NCI-H2196 (cell line): ENCODE results near the gene DDX51.
"Not testable (repeated sequence)": the region's sequence is repeated elsewhere in the genome, so short reads cannot be mapped to it uniquely, and the experiment has no call there.

Experiments
- DNase-seq: peaks from one replicate; lab custom pipeline; 2025; ENCODE audit not compliant: unreplicated experiment; lab: John Stamatoyannopoulos, UW

The DDX51 gene

GRCh38 chr12:132121283-132121682 is 22.8 kb downstream of the DDX51 start:
- DNase-seq = no peak

- DNase-seq = no peak
Observed at GRCh38 chr12:132118876-132119275, 25.2 kb downstream of the DDX51 start.

DNA sequence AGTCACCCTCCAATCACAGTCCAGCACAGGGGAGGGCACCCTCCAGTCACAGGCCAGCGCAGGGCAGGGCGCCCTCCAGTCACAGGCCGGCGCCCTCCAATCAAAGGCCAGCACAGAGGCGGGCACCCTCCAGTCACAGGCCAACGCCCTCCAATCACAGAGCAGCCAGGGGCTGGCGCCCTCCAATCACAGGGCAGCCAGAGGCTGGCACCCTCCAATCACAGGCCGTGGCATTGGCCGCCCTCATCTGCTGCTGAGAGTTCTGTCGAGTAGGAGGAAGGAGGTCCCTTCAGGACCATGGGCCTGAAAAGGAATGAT is 26.6 kb downstream of the DDX51 start:
- DNase-seq = peak; percentile 5

GRCh38 chr12:132116709-132117557 is 27.2 kb downstream of the DDX51 start:
- no peak for DNase-seq

DNA sequence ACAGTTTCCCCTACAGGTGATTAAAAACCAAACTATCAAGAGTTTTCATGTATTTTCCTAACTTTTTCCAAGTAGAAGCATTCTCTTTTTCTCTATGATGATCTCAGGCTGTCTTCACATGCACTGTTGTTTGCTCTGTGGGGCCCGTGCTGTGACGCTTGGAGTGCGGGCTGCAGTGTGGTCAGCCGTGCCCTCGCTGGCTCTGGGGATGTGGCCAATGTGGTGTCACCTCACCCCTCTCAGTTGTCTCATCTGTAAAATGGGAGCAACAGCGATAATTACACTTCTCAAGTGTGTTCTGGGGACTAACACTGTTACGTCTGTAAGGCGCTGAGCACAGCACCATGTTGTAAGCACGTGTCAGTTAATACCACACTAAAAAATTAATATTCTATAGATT is 28.6 kb downstream of the DDX51 start:
- DNase-seq = no peak

- no peak for DNase-seq
Observed at GRCh38 chr12:132114667-132115066, 29.5 kb downstream of the DDX51 start.

- DNase-seq = no peak
Observed at GRCh38 chr12:132111654-132112304, 32.3 kb downstream of the DDX51 start.

DNA sequence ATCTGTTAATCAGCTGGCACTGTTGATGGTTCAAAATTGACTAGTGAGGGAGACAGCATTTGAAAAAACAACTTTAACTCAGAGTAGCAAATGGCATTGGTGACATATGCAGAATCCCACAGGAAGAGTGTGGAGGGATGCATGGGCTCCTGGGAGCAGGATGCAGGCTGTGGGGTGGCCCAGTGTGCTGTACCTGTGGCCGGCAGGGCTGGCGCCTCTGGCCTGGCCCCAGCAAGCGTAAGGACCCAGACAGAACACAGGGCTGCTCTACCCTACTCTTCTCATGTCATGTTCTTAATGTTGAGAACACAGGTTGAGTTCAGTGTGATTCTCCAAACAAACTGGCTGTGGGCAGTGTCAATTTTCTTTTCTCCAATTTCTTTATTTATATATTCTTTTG is 33.4 kb downstream of the DDX51 start:
- no peak for DNase-seq

GRCh38 chr12:132109741-132110140 is 34.4 kb downstream of the DDX51 start:
- DNase-seq = no peak

DNA sequence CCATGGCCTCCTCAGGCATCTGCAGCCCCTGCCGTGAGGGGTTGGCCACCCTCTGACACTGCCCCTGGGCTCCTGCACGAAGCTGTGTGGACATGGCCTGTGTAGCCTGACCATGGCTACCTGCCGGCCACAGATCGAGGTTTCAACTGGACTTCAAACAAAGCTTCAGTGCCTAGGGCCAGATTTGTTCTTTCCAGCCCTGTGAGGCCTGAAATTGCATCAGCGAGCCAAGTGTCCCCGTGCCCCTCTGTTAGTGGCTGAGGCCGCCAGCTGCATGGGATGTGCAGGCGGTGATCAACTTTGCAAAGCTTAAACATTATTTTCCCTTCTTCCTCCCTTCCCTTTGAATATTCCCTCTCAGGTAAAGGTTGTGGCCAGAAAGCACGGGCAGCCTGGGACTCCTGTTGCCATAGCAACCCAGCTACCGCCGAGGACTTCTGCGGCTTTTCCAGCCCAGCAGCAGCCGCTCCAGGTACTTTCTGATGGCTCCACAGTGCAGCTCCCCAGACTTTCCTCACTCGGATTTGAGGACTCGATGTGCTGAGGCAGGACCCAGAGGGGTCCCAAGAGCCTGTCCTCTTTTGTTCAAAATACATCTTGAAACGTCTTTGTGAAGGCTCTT is 35.8 kb downstream of the DDX51 start:
- peak; percentile 13 for DNase-seq

DNA sequence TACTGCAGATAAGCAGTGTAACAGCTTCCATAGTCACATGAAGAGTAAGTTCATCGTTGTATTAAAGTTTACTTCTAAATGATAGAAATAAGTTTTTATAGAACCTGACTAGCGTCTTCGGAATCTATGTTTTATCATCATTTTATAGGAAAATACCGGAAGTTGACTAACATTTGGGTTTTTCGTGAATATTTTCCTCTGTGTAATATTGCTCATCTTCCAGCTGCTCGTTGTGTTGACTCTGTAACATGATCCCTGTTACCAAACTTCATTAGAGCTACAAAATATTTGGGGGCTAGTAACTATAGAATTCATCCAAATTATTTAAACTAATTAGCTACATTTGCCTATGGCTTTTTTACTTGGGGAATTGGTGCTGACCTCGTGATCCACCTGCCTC is 37.2 kb downstream of the DDX51 start:
- no peak for DNase-seq

- no peak for DNase-seq
Observed at GRCh38 chr12:132105467-132105866, 38.7 kb downstream of the DDX51 start.

GRCh38 chr12:132103542-132104308 is 40.4 kb downstream of the DDX51 start:
- no peak for DNase-seq

- DNase-seq = not testable (repeated sequence)
Observed at GRCh38 chr12:132103072-132103471, 41.0 kb downstream of the DDX51 start.

GRCh38 chr12:132102297-132102696 is 41.8 kb downstream of the DDX51 start:
- DNase-seq = no peak

DNA sequence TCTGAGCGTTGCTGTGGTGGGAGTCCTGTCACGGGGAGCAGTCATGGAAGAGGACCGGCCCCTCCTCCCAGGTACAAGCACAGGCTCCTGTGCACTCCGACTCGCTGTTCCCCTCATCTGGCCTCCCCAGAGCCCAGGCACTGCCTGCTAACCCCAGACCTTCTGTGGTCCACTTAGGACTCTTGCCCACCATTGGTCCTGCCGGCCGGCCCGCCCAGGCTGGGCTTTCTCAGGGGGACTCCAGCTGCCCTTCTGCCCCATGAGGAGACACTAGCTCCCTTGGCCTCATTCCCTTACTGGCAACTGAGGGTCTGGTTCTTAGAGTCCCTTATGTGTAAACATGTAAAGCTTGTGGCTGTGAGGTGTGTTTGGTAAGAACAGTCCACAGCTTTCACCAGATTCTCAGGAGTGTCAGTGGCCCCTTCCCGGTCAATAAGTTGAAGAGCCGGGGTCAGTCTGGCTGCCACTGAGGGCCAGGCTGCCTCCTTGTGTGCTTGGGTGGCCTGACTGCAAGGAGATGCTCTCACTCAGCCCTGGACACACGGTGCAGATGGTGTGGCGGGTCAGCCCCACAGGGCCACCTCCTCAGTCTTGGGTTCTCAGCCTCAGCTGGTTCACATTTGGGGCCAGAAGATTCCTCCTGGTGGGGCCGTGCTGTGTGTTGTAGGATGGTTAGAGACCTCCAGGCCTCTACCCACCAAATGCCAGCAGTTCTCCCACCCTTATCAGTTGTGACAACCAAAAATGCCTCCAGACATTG is 43.6 kb downstream of the DDX51 start:
- DNase-seq = no peak

DNA sequence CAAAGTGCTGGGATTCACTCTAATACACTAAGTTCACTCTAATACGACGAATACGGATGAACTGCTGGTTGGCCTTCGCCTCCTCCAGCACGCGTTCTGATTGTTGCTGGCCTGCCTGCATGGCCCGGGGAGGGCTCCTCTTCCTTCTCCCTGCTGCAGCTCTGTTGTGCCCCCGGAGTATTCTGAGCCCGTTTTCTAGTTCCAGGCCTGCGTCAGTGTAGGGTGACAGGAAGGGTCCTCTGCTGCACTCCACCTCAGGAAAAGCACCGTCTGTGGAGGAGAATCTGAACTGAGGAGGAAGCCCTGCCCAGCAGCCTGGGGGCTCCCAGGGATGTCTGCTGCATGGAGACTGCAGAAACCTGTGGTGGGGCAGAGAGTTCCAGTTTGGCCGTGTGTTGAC is 44.4 kb downstream of the DDX51 start:
- DNase-seq = no peak

DNA sequence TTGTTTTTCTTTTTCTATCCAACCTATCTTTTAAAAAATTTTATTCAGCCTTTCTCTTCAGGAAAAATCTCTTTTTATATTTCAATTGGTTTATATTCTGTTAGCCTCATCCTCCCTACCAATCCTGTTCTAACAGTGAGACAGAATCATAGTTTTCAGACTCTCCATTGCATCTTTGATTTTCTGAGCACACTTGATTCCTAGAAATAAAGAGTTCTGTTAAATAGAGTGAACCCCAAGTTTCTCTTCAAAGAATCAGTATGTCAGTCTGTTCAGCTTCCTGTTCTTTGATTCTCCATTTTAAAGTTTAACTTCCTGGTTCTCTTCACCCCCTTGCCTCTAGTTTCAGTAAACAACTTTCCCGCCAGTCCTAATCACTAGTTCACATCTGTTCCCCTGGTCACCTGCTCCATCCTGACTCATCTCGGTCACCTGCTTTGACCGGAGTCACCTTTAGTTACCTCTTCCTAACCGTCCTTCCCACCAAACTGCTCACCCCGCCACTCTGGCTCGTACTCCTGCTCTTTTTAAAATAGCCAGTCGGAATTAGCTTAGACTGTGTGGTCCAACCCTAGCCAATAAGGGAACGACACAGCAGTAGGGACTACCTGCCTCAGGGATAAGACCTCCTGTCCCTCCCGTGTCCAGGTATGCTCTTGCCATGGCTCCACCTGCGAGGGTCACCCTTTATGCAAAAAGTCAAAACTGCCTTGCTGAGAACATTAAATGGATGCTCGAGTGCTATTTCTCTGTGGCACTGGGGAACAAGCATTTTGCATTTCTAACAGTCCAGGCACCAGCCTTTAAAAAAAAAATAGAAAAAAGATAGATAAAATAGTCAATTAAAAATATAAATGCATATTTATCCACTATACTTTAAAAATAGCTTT is 48.4 kb downstream of the DDX51 start:
- DNase-seq = no peak

GRCh38 chr12:132094269-132094891 is 49.7 kb downstream of the DDX51 start:
- DNase-seq = no peak
